ENCODE results near the gene ARPC4. TPM values are rescaled to one million over a fixed set of nuclear protein-coding genes. Genes with fewer than 3 reads are reported as not detected.

The ARPC4 gene
- total RNA-seq = 100 to 1,000 TPM; 126 to 165 TPM
- 100 to 1,000 TPM in 1 of 2 donors, 10 to 100 TPM in 1; 98.4 to 165 TPM for polyA plus RNA-seq
- long read RNA-seq, donor 1, transcript ARPC4-202 (7 exons, 957 nt) = minor isoform, 9 of 417 reads
- long read RNA-seq, donor 1, transcript ARPC4-201 (6 exons, 2,582 nt) = major isoform, 350 of 417 reads
- long read RNA-seq, donor 1, transcript ARPC4-208 (6 exons, 942 nt) = minor isoform, 13 of 417 reads
- long read RNA-seq, donor 1, partial matches to known transcripts = 33 of 417 reads
- long read RNA-seq, donor 1, other reads (novel, unspliced or antisense) = 11 of 417 reads
- long read RNA-seq, donor 2, transcript ARPC4-201 (6 exons, 2,582 nt) = major isoform, 45 of 50 reads
- long read RNA-seq, donor 2, partial matches to known transcripts = 3 of 50 reads
- long read RNA-seq, donor 2, other reads (novel, unspliced or antisense) = 0 of 50 reads

GRCh38 chr3:9792405-9793160, at the start of gene ARPC4, which contains the start of gene TADA3:
ARPC4 (plus strand) TSS chr3:9793082; CDS start chr3:9793122, 40 bp downstream.
TADA3 (minus strand) TSS chr3:9792473; CDS start chr3:9791466, 1,007 bp downstream.
- peaks cover 0 to 7% of the 10 kb centered on the region in 2 donors for H3K36me3 ChIP-seq (ENCODE audit: control insufficient read depth in 1 of 2, insufficient read depth in 2 of 2, low read length in 1 of 2)
- WGBS, 2 donors = 0% methylated on average over 58 to 65 of the region's 65 CpGs
- DNase-seq (peak; percentile 96 to 98), ATAC-seq (ENCODE audit: low FRiP score) (peak; percentile 97)
- intact Hi-C loops (cut with DNase I) = loop anchor here (5.0 kb wide), 1 partner anchor 40 kb away; no protein-coding TSS in a partner anchor
- H3K27ac ChIP-seq (ENCODE audit: low read depth in 1 of 2, low read length in 2 of 2) = peak within 1 kb of the TSS; percentile 74 to 79
- no peaks in the 10 kb centered on the region for H3K27me3 ChIP-seq (ENCODE audit: control insufficient read depth in 1 of 2, insufficient read depth in 2 of 2, low read length in 1 of 2)
- H3K9me3 ChIP-seq (ENCODE audit: control insufficient read depth, low read length) = no peaks in the 10 kb centered on the region
- no peaks in the 10 kb centered on the region for H3K4me1 ChIP-seq (ENCODE audit: control insufficient read depth in 1 of 2, insufficient read depth in 2 of 2, low read length in 2 of 2)
- peak within 1 kb of the TSS; percentile 87 for H3K4me3 ChIP-seq (ENCODE audit: low read length in 2 of 2)

- Histone ChIP-seq H3K27me3 (ENCODE audit: control insufficient read depth in 1 of 2, insufficient read depth in 2 of 2, low read length in 1 of 2) (no peaks in the 10 kb centered on the region), H3K9me3 (ENCODE audit: control insufficient read depth, low read length) (no peaks in the 10 kb centered on the region), H3K4me1 (ENCODE audit: control insufficient read depth in 1 of 2, insufficient read depth in 2 of 2, low read length in 2 of 2) (no peaks in the 10 kb centered on the region), H3K4me3 (ENCODE audit: low read length in 2 of 2) (no peak overlapping the region), H3K36me3 (ENCODE audit: control insufficient read depth in 1 of 2, insufficient read depth in 2 of 2, low read length in 1 of 2) (peaks cover 4 to 35% of the 10 kb centered on the region in 2 donors), H3K27ac (ENCODE audit: low read depth in 1 of 2, low read length in 2 of 2) (no peak overlapping the region)
- 92 to 94% methylated on average over 18 of the region's 18 CpGs for WGBS, 2 donors
- ATAC-seq (ENCODE audit: low FRiP score) = no peak
- DNase-seq = no peak
- intact Hi-C loops (cut with DNase I) = no loop called here
These were observed 49.3 kb upstream of the ARPC4 start for GRCh38 chr3:9743548-9743947.

- 94 to 96% methylated on average over 13 of the region's 13 CpGs for WGBS, 2 donors
- Histone ChIP-seq H3K4me3 (ENCODE audit: low read length in 2 of 2) (no peak overlapping the region), H3K27ac (ENCODE audit: low read depth in 1 of 2, low read length in 2 of 2) (no peak overlapping the region), H3K4me1 (ENCODE audit: control insufficient read depth in 1 of 2, insufficient read depth in 2 of 2, low read length in 2 of 2) (no peaks in the 10 kb centered on the region), H3K27me3 (ENCODE audit: control insufficient read depth in 1 of 2, insufficient read depth in 2 of 2, low read length in 1 of 2) (no peaks in the 10 kb centered on the region), H3K36me3 (ENCODE audit: control insufficient read depth in 1 of 2, insufficient read depth in 2 of 2, low read length in 1 of 2) (peaks cover 4 to 29% of the 10 kb centered on the region in 2 donors), H3K9me3 (ENCODE audit: control insufficient read depth, low read length) (no peaks in the 10 kb centered on the region)
- ATAC-seq (ENCODE audit: low FRiP score) = no peak
- no peak for DNase-seq
- intact Hi-C loops (cut with DNase I) = no loop called here
These were observed 48.7 kb upstream of the ARPC4 start for GRCh38 chr3:9744162-9744561.

- Histone ChIP-seq H3K36me3 (ENCODE audit: control insufficient read depth in 1 of 2, insufficient read depth in 2 of 2, low read length in 1 of 2) (peaks cover 4 to 24% of the 10 kb centered on the region in 2 donors), H3K27ac (ENCODE audit: low read depth in 1 of 2, low read length in 2 of 2) (no peak overlapping the region), H3K4me1 (ENCODE audit: control insufficient read depth in 1 of 2, insufficient read depth in 2 of 2, low read length in 2 of 2) (no peaks in the 10 kb centered on the region), H3K4me3 (ENCODE audit: low read length in 2 of 2) (no peak overlapping the region), H3K9me3 (ENCODE audit: control insufficient read depth, low read length) (no peaks in the 10 kb centered on the region), H3K27me3 (ENCODE audit: control insufficient read depth in 1 of 2, insufficient read depth in 2 of 2, low read length in 1 of 2) (no peaks in the 10 kb centered on the region)
- 87 to 90% methylated on average over 12 of the region's 12 CpGs for WGBS, 2 donors
- no peak for DNase-seq
- no peak for ATAC-seq (ENCODE audit: low FRiP score)
- intact Hi-C loops (cut with DNase I) = no loop called here
These were observed 47.4 kb upstream of the ARPC4 start for GRCh38 chr3:9745521-9745920.

- Histone ChIP-seq H3K4me3 (ENCODE audit: low read length in 2 of 2) (no peak overlapping the region), H3K36me3 (ENCODE audit: control insufficient read depth in 1 of 2, insufficient read depth in 2 of 2, low read length in 1 of 2) (peaks cover 4 to 20% of the 10 kb centered on the region in 2 donors), H3K27me3 (ENCODE audit: control insufficient read depth in 1 of 2, insufficient read depth in 2 of 2, low read length in 1 of 2) (no peaks in the 10 kb centered on the region), H3K27ac (ENCODE audit: low read depth in 1 of 2, low read length in 2 of 2) (no peak overlapping the region), H3K9me3 (ENCODE audit: control insufficient read depth, low read length) (no peaks in the 10 kb centered on the region), H3K4me1 (ENCODE audit: control insufficient read depth in 1 of 2, insufficient read depth in 2 of 2, low read length in 2 of 2) (no peaks in the 10 kb centered on the region)
- intact Hi-C loops (cut with DNase I) = no loop called here
- WGBS, 2 donors = 66 to 68% methylated on average over 5 of the region's 5 CpGs
- DNase-seq (no peak), ATAC-seq (ENCODE audit: low FRiP score) (no peak)
These were observed 46.6 kb upstream of the ARPC4 start for GRCh38 chr3:9746330-9746729.

- WGBS, 2 donors = 86 to 88% methylated on average over 8 of the region's 8 CpGs
- no peak for DNase-seq
- ATAC-seq (ENCODE audit: low FRiP score) = no peak
- no peak overlapping the region for H3K4me3 ChIP-seq (ENCODE audit: low read length in 2 of 2)
- H3K27ac ChIP-seq (ENCODE audit: low read depth in 1 of 2, low read length in 2 of 2) = no peak overlapping the region
- intact Hi-C loops (cut with DNase I) = no loop called here
- no peaks in the 10 kb centered on the region for H3K4me1 ChIP-seq (ENCODE audit: control insufficient read depth in 1 of 2, insufficient read depth in 2 of 2, low read length in 2 of 2)
- H3K36me3 ChIP-seq (ENCODE audit: control insufficient read depth in 1 of 2, insufficient read depth in 2 of 2, low read length in 1 of 2) = peaks cover 4 to 13% of the 10 kb centered on the region in 2 donors
- H3K27me3 ChIP-seq (ENCODE audit: control insufficient read depth in 1 of 2, insufficient read depth in 2 of 2, low read length in 1 of 2) = no peaks in the 10 kb centered on the region
- H3K9me3 ChIP-seq (ENCODE audit: control insufficient read depth, low read length) = no peaks in the 10 kb centered on the region
These were observed 45.6 kb upstream of the ARPC4 start for GRCh38 chr3:9747267-9747666.

GRCh38 chr3:9748031-9748430, 44.9 kb upstream of the ARPC4 start:
- H3K4me3 ChIP-seq (ENCODE audit: low read length in 2 of 2) = no peak overlapping the region
- no peaks in the 10 kb centered on the region for H3K27me3 ChIP-seq (ENCODE audit: control insufficient read depth in 1 of 2, insufficient read depth in 2 of 2, low read length in 1 of 2)
- H3K27ac ChIP-seq (ENCODE audit: low read depth in 1 of 2, low read length in 2 of 2) = no peak overlapping the region
- no peak for ATAC-seq (ENCODE audit: low FRiP score)
- peaks cover 4 to 11% of the 10 kb centered on the region in 2 donors for H3K36me3 ChIP-seq (ENCODE audit: control insufficient read depth in 1 of 2, insufficient read depth in 2 of 2, low read length in 1 of 2)
- no peaks in the 10 kb centered on the region for H3K4me1 ChIP-seq (ENCODE audit: control insufficient read depth in 1 of 2, insufficient read depth in 2 of 2, low read length in 2 of 2)
- intact Hi-C loops (cut with DNase I) = no loop called here
- 98 to 100% methylated on average over 2 of the region's 2 CpGs for WGBS, 2 donors
- no peaks in the 10 kb centered on the region for H3K9me3 ChIP-seq (ENCODE audit: control insufficient read depth, low read length)
- DNase-seq = no peak

- intact Hi-C loops (cut with DNase I) = loop anchor here in 1 of 2 donors (1.0 kb wide), 1 partner anchor 18 kb away; the partner anchor contains the start of gene BRPF1
- Histone ChIP-seq H3K9me3 (ENCODE audit: control insufficient read depth, low read length) (no peaks in the 10 kb centered on the region), H3K27me3 (ENCODE audit: control insufficient read depth in 1 of 2, insufficient read depth in 2 of 2, low read length in 1 of 2) (no peaks in the 10 kb centered on the region), H3K4me1 (ENCODE audit: control insufficient read depth in 1 of 2, insufficient read depth in 2 of 2, low read length in 2 of 2) (no peaks in the 10 kb centered on the region), H3K4me3 (ENCODE audit: low read length in 2 of 2) (peak overlapping the region; percentile 19 to 32), H3K27ac (ENCODE audit: low read depth in 1 of 2, low read length in 2 of 2) (peak overlapping the region; percentile 12 to 74), H3K36me3 (ENCODE audit: control insufficient read depth in 1 of 2, insufficient read depth in 2 of 2, low read length in 1 of 2) (peaks cover 0 to 7% of the 10 kb centered on the region in 2 donors)
- ATAC-seq (ENCODE audit: low FRiP score) (no peak), DNase-seq (no peak)
- WGBS, 2 donors = 0 to 1% methylated on average over 19 of the region's 19 CpGs
These were observed 43.6 kb upstream of the ARPC4 start for GRCh38 chr3:9749296-9749644.

Measured in aorta (tissue), 5 donors.